Measurements from ENCODE around the gene OR2AG2.
"Not testable (repeated sequence)": the region's sequence is repeated elsewhere in the genome, so short reads cannot be mapped to it uniquely, and the experiment has no call there.

OR2AG2 gene

DNA sequence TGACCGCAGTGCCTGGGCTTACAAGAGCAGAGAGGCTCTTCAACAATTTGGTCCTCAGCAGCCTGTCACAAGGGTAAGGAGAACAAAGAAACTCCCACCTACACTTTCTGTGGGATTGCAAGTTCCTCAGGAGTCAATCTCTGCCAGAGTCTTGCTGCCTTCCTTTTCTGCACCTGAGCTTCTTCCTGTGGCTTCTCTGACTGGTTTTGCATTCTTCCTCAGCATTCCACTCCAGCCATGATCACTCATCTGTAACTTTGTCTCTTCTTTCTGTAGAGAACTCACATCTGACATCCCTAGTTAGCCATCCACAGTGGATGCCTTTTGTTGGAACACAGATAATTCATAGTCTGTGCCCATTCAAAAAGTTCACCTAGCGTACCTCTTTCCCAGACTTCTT lies 41.9 kb upstream of the OR2AG2 start:
- H3K4me1 ChIP-seq (ENCODE audit: insufficient read depth, low read length): no peaks in the 10 kb centered on the region
- ATAC-seq (ENCODE audit: insufficient read depth, low read depth) (no peak), DNase-seq (no peak)
- H3K4me2 ChIP-seq (ENCODE audit: insufficient read depth, low read length): no peak overlapping the region
- no peak overlapping the region for H3K4me3 ChIP-seq (ENCODE audit: low read depth in 1 of 2, low read length in 2 of 2)
- H3K9me3 ChIP-seq (ENCODE audit: insufficient read depth, low read length, severe bottlenecking): peaks cover 10% of the 10 kb centered on the region
- TF ChIP-seq EZH2 (IDR thresholded peaks at IDR 0.05; ENCODE audit: borderline replicate concordance, low read depth, low read length, severe bottlenecking) (no peak), CTCF (IDR thresholded peaks at IDR 0.05; ENCODE audit: borderline replicate concordance, extremely low read depth, low read length, poor library complexity, severe bottlenecking) (no peak)
- no peak overlapping the region for H3K9ac ChIP-seq (ENCODE audit: low read depth, low read length)
- no peak overlapping the region for H3K27ac ChIP-seq (ENCODE audit: low read length)
- H4K20me1 ChIP-seq (ENCODE audit: insufficient read depth, low read length): no peaks in the 10 kb centered on the region
- 0 out of 2 replicates have a peak, but pooled peaks cover under 1% of the 10 kb centered on the region for H3K36me3 ChIP-seq (ENCODE audit: insufficient read depth, low read length)
- H3K27me3 ChIP-seq (ENCODE audit: insufficient read depth, low read length, poor library complexity): no peaks in the 10 kb centered on the region
- no peak overlapping the region for H2AFZ ChIP-seq (ENCODE audit: low read depth, low read length)
- H3K79me2 ChIP-seq (ENCODE audit: insufficient read depth, low read length): no peaks in the 10 kb centered on the region

- no peak overlapping the region for H2AFZ ChIP-seq (ENCODE audit: low read depth, low read length)
- H3K4me2 ChIP-seq (ENCODE audit: insufficient read depth, low read length): no peak overlapping the region
- ATAC-seq (ENCODE audit: insufficient read depth, low read depth) (peak; percentile 95), DNase-seq (peak; percentile 53)
- TF ChIP-seq EZH2 (IDR thresholded peaks at IDR 0.05; ENCODE audit: borderline replicate concordance, low read depth, low read length, severe bottlenecking): no peak
- TF ChIP-seq CTCF (IDR thresholded peaks at IDR 0.05; ENCODE audit: borderline replicate concordance, extremely low read depth, low read length, poor library complexity, severe bottlenecking): peak; percentile 91
- H3K4me3 ChIP-seq (ENCODE audit: low read depth in 1 of 2, low read length in 2 of 2): no peak overlapping the region
- no peaks in the 10 kb centered on the region for H3K9me3 ChIP-seq (ENCODE audit: insufficient read depth, low read length, severe bottlenecking)
- no peak overlapping the region for H3K27ac ChIP-seq (ENCODE audit: low read length)
- H3K36me3 ChIP-seq (ENCODE audit: insufficient read depth, low read length): no peaks in the 10 kb centered on the region
- no peaks in the 10 kb centered on the region for H3K4me1 ChIP-seq (ENCODE audit: insufficient read depth, low read length)
- no peaks in the 10 kb centered on the region for H4K20me1 ChIP-seq (ENCODE audit: insufficient read depth, low read length)
- H3K79me2 ChIP-seq (ENCODE audit: insufficient read depth, low read length): no peaks in the 10 kb centered on the region
- H3K27me3 ChIP-seq (ENCODE audit: insufficient read depth, low read length, poor library complexity): no peaks in the 10 kb centered on the region
- H3K9ac ChIP-seq (ENCODE audit: low read depth, low read length): no peak overlapping the region
Observed at GRCh38 chr11:6812390-6813005, 40.7 kb upstream of the OR2AG2 start.

- H3K9me3 ChIP-seq (ENCODE audit: insufficient read depth, low read length, severe bottlenecking); H3K36me3 ChIP-seq (ENCODE audit: insufficient read depth, low read length); H2AFZ ChIP-seq (ENCODE audit: low read depth, low read length); H3K9ac ChIP-seq (ENCODE audit: low read depth, low read length); H3K79me2 ChIP-seq (ENCODE audit: insufficient read depth, low read length); H3K4me2 ChIP-seq (ENCODE audit: insufficient read depth, low read length); H3K27me3 ChIP-seq (ENCODE audit: insufficient read depth, low read length, poor library complexity); H4K20me1 ChIP-seq (ENCODE audit: insufficient read depth, low read length); H3K4me3 ChIP-seq (ENCODE audit: low read depth in 1 of 2, low read length in 2 of 2); H3K27ac ChIP-seq (ENCODE audit: low read length); H3K4me1 ChIP-seq (ENCODE audit: insufficient read depth, low read length); DNase-seq; ATAC-seq (ENCODE audit: insufficient read depth, low read depth): not testable (repeated sequence)
Observed at GRCh38 chr11:6801075-6801474, 29.3 kb upstream of the OR2AG2 start.

DNA sequence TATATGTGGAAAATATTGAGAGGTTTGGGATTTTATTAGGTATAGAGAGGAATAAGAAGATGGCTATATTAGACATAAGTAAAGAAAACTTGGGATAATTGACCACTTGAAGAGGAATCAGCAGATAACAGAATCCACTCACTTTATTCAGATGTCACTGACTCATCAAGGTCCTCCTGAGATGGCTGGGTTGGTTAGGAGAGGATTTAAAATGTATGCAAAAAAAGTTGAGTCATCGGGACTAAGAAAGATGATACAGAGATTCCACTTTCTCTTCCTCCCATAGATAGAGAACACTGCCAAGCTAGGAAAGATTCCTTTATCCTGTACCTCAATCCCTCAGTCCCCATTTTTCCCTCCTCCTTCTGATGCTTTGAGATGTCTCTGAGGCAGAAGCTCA lies 27.6 kb upstream of the OR2AG2 start, which contains the start of gene OR6A2:
TSS of gene OR6A2 (minus strand) at position 288 of the 400 bp plus-strand sequence. CDS start 3,981 bp downstream, outside the sequence.
- no peak within 1 kb of the TSS for H3K27ac ChIP-seq (ENCODE audit: low read length)
- no peak within 1 kb of the TSS for H2AFZ ChIP-seq (ENCODE audit: low read depth, low read length)
- no peak for DNase-seq
- no peaks in the 10 kb centered on the region for H3K36me3 ChIP-seq (ENCODE audit: insufficient read depth, low read length)
- H3K27me3 ChIP-seq (ENCODE audit: insufficient read depth, low read length, poor library complexity): no peaks in the 10 kb centered on the region
- no peak within 1 kb of the TSS for H3K4me3 ChIP-seq (ENCODE audit: low read depth in 1 of 2, low read length in 2 of 2)
- no peaks in the 10 kb centered on the region for H4K20me1 ChIP-seq (ENCODE audit: insufficient read depth, low read length)
- H3K9ac ChIP-seq (ENCODE audit: low read depth, low read length): no peak within 1 kb of the TSS
- no peak for ATAC-seq (ENCODE audit: insufficient read depth, low read depth)
- H3K4me1 ChIP-seq (ENCODE audit: insufficient read depth, low read length): no peaks in the 10 kb centered on the region
- H3K9me3 ChIP-seq (ENCODE audit: insufficient read depth, low read length, severe bottlenecking): no peaks in the 10 kb centered on the region
- TF ChIP-seq EZH2 (IDR thresholded peaks at IDR 0.05; ENCODE audit: borderline replicate concordance, low read depth, low read length, severe bottlenecking) (no peak), CTCF (IDR thresholded peaks at IDR 0.05; ENCODE audit: borderline replicate concordance, extremely low read depth, low read length, poor library complexity, severe bottlenecking) (no peak)
- no peak within 1 kb of the TSS for H3K4me2 ChIP-seq (ENCODE audit: insufficient read depth, low read length)
- H3K79me2 ChIP-seq (ENCODE audit: insufficient read depth, low read length): no peaks in the 10 kb centered on the region
